ENCODE measurements around the gene BBS5. TPM values are rescaled to one million over a fixed set of nuclear protein-coding genes. Genes with fewer than 3 reads are reported as not detected.
"Not testable (repeated sequence)": the region's sequence is repeated elsewhere in the genome, so short reads cannot be mapped to it uniquely, and the experiment has no call there.

BBS5 gene
- total RNA-seq, 2 donors from 2014 or later: 7.7 to 14.7 TPM

DNA sequence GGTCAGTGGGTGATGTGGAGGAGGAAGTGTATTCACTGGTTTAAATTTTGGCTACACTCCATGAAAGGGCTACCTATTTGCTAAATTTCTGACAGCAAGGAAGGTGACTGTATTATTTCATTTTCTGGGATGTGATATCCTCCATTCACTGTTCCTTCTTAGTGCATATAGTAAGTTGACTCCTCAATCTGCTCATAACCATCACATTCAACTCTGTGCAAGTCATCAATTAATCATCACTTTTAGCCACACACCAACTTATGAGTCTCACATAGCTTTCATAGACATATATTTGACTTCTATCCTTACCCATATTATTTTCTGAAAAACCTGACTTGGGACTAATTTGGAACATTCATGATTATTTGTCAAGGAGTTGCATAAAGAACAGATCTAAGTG is 47.2 kb downstream of the BBS5 start:
- Histone ChIP-seq H3K36me3 (no peaks in the 10 kb centered on the region), H3K27ac (no peak overlapping the region), H3K4me1 (replicated peaks) (no peaks in the 10 kb centered on the region), H3K4me3 (no peak overlapping the region), H3K9me3 (no peaks in the 10 kb centered on the region), H3K27me3 (replicated peaks; ENCODE audit: insufficient read depth) (no peaks in the 10 kb centered on the region)
- no peak for TF ChIP-seq POLR2A (IDR thresholded peaks at IDR 0.05)
- no peak for TF ChIP-seq POLR2AphosphoS5 (IDR thresholded peaks at IDR 0.05)
- TF ChIP-seq, protein P1, sequence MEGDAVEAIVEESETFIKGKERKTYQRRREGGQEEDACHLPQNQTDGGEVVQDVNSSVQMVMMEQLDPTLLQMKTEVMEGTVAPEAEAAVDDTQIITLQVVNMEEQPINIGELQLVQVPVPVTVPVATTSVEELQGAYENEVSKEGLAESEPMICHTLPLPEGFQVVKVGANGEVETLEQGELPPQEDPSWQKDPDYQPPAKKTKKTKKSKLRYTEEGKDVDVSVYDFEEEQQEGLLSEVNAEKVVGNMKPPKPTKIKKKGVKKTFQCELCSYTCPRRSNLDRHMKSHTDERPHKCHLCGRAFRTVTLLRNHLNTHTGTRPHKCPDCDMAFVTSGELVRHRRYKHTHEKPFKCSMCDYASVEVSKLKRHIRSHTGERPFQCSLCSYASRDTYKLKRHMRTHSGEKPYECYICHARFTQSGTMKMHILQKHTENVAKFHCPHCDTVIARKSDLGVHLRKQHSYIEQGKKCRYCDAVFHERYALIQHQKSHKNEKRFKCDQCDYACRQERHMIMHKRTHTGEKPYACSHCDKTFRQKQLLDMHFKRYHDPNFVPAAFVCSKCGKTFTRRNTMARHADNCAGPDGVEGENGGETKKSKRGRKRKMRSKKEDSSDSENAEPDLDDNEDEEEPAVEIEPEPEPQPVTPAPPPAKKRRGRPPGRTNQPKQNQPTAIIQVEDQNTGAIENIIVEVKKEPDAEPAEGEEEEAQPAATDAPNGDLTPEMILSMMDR (IDR thresholded peaks at IDR 0.05): no peak
- no peak for DNase-seq (ENCODE audit: low spot score)
- intact Hi-C loops (cut with DNase I): no loop called here

DNA sequence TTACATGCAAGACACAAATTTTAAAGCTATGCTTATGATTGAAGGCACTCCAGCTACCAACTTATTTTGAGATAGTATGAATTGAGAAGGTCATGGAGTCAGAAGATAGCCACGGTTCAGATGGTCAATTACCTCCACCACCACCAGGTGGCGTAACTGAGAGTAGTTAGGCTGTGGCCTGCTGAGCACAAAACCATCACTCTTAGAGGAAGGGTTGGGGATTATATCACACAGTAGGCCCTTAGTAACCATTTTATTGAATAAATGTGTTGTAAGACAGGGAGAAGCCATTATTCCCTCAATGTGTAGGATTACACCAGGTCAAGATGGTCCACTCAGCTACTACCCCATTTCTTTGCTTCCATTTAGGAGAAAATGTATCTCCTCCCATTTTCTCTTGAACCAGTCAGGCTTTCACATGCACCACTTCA is 49.0 kb downstream of the BBS5 start:
- H3K9me3 ChIP-seq: no peaks in the 10 kb centered on the region
- no peaks in the 10 kb centered on the region for H3K36me3 ChIP-seq
- H3K27ac ChIP-seq: no peak overlapping the region
- WGBS: 29% methylated on average over 2 of the region's 2 CpGs
- TF ChIP-seq POLR2A (IDR thresholded peaks at IDR 0.05): no peak
- TF ChIP-seq, protein P1 (IDR thresholded peaks at IDR 0.05): peak; percentile 64 to 86 (median 74)
- no peaks in the 10 kb centered on the region for H3K4me1 ChIP-seq (replicated peaks)
- DNase-seq (ENCODE audit: low spot score): peak; percentile 61
- no peaks in the 10 kb centered on the region for H3K27me3 ChIP-seq (replicated peaks; ENCODE audit: insufficient read depth)
- no peak overlapping the region for H3K4me3 ChIP-seq
- intact Hi-C loops (cut with DNase I): no loop called here

DNA sequence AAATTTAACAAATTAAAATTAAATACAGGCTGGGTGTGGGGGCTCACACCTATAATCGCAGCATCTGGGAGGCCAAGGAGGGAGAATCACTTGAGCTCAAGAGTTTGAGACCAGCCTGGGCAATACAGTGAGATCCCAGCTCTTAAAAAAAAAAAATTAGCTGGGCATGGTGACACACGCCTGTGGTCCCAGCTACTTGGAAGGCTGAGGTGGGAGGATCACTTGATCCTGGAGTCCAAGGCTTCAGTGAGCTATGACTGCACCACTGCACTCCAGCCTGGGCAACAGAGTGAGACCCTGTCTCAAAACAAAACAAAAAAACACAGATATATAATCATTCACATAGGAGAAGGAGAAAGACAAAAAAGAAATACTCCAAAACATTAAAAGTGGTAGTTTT is 60.2 kb downstream of the BBS5 start:
- H3K4me1 ChIP-seq (replicated peaks); H3K36me3 ChIP-seq; H3K27ac ChIP-seq; H3K9me3 ChIP-seq; H3K27me3 ChIP-seq (replicated peaks; ENCODE audit: insufficient read depth); H3K4me3 ChIP-seq; intact Hi-C loops (cut with DNase I); DNase-seq (ENCODE audit: low spot score): not testable (repeated sequence)
- WGBS: 98% methylated on average over 2 of the region's 2 CpGs

- Histone ChIP-seq H3K4me3 (no peak overlapping the region), H3K36me3 (no peaks in the 10 kb centered on the region), H3K27me3 (replicated peaks; ENCODE audit: insufficient read depth) (no peaks in the 10 kb centered on the region), H3K9me3 (no peaks in the 10 kb centered on the region), H3K27ac (no peak overlapping the region), H3K4me1 (replicated peaks) (no peaks in the 10 kb centered on the region)
- DNase-seq (ENCODE audit: low spot score): no peak
- intact Hi-C loops (cut with DNase I): no loop called here
- 86% methylated on average over 2 of the region's 2 CpGs for WGBS
- TF ChIP-seq, protein P1 (IDR thresholded peaks at IDR 0.05): no peak
- TF ChIP-seq POLR2A (IDR thresholded peaks at IDR 0.05) (no peak), POLR2AphosphoS5 (IDR thresholded peaks at IDR 0.05) (no peak)
These were observed 60.9 kb downstream of the BBS5 start for GRCh38 chr2:169540146-169540545.

DNA sequence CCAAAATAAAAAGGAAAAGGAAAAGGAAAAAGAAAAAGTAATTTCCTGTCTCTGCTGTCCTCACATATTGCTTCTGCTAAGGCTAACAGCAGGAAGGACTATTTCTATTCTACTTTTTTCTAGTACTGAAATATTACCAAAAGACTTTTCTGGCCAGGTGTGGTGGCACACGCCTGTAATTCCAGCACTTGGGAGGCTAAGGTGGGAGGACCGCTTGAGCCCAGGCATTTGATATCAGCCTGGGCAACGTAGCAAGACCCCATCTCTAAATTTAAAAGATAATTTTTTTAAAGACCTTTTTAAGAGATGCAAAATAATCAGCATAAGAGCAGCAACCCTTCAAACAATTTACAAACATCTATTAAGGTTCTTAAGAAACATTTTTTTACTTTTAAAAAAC is 63.1 kb downstream of the BBS5 start:
- Histone ChIP-seq H3K27ac (no peak overlapping the region), H3K36me3 (no peaks in the 10 kb centered on the region), H3K27me3 (replicated peaks; ENCODE audit: insufficient read depth) (no peaks in the 10 kb centered on the region), H3K4me1 (replicated peaks) (no peaks in the 10 kb centered on the region), H3K9me3 (no peaks in the 10 kb centered on the region), H3K4me3 (no peak overlapping the region)
- no peak for DNase-seq (ENCODE audit: low spot score)
- TF ChIP-seq POLR2AphosphoS5 (IDR thresholded peaks at IDR 0.05): no peak
- no peak for TF ChIP-seq POLR2A (IDR thresholded peaks at IDR 0.05)
- TF ChIP-seq, protein P1 (IDR thresholded peaks at IDR 0.05): no peak
- intact Hi-C loops (cut with DNase I): no loop called here
- 99% methylated on average over 3 of the region's 3 CpGs for WGBS

Measured in prostate gland (tissue), 2 donors.